NB4 (cell line): ENCODE results near the gene OTOP2.

ENCODE experiments used
- DNase-seq: peaks from one replicate; pipeline ENCODE4 v3.0.0; 2010; ENCODE audit warnings: low read depth
- H3K4me3 ChIP-seq: one replicate; pipeline ENCODE4 v1.5.1; 2011; ENCODE audit warnings: mild to moderate bottlenecking, low read depth, low read length, moderate library complexity
- CTCF ChIP-seq: IDR thresholded peaks from one replicate; pipeline ENCODE4 v1.5.1; 2012; ENCODE audit warnings: low read depth, low read length
- MAX ChIP-seq: IDR thresholded peaks from 2 replicates; pipeline ENCODE4 v1.6.1; 2011; ENCODE audit warnings: low read depth, low read length
- MYC ChIP-seq: IDR thresholded peaks from 2 replicates; pipeline ENCODE4 v1.6.1; 2011; ENCODE audit warnings: low read depth, low read length
- POLR2A ChIP-seq: IDR thresholded peaks from 2 replicates; pipeline ENCODE4 v1.6.1; 2011; ENCODE audit warnings: mild to moderate bottlenecking; ENCODE audit not compliant: insufficient read length; ENCODE audit errors: extremely low read depth

The OTOP2 gene

GRCh38 chr17:74883241-74883745, 40.8 kb upstream of the OTOP2 start:
- no peak for DNase-seq
- no peak overlapping the region for H3K4me3 ChIP-seq
- no peak for TF ChIP-seq POLR2A
- no peak for TF ChIP-seq CTCF
- no peak for TF ChIP-seq MAX
- TF ChIP-seq MYC, result no peak

- H3K4me3 ChIP-seq, result no peak overlapping the region
- no peak for DNase-seq
- TF ChIP-seq CTCF (no peak), MAX (no peak), MYC (no peak), POLR2A (no peak)
Measured at GRCh38 chr17:74888469-74888868, 35.6 kb upstream of the OTOP2 start.

- no peak for TF ChIP-seq MYC
- no peak for TF ChIP-seq CTCF
- TF ChIP-seq MAX, result no peak
- TF ChIP-seq POLR2A, result no peak
- DNase-seq, result no peak
- H3K4me3 ChIP-seq, result no peak overlapping the region
Measured at GRCh38 chr17:74890554-74890953, 33.5 kb upstream of the OTOP2 start.

GRCh38 chr17:74892013-74892841, 31.8 kb upstream of the OTOP2 start:
- H3K4me3 ChIP-seq, result no peak overlapping the region
- no peak for DNase-seq

More at GRCh38 chr17:74892013-74892841, 31.8 kb upstream of the OTOP2 start:
- TF ChIP-seq MAX (no peak), CTCF (no peak), POLR2A (no peak), MYC (no peak)
